Measurements from ENCODE around the gene PPP1R3E. TPM values are rescaled to one million over a fixed set of nuclear protein-coding genes. Genes with fewer than 3 reads are reported as not detected.

The PPP1R3E gene
- total RNA-seq, 4 donors from 2014 or later, result 5.4 to 6.3 (median 5.5) TPM

GRCh38 chr14:23322568-23323517 lies 20.2 kb upstream of the PPP1R3E start:
- peak overlapping the region; percentile 87 to 99 (median 94) for H3K4me3 ChIP-seq
- H3K9me3 ChIP-seq, result no peaks in the 10 kb centered on the region
- peaks cover 16 to 36% (median 27%) of the 10 kb centered on the region in 4 donors for H3K4me1 ChIP-seq
- H3K27ac ChIP-seq (replicated peaks in 1 of 4), result peak overlapping the region in 3 of 4 donors; percentile 98 to 99 (median 98)
- DNase-seq (ENCODE audit: extremely low spot score), result no peak
- no peaks in the 10 kb centered on the region for H3K27me3 ChIP-seq
- H3K36me3 ChIP-seq, result peaks cover 16 to 38% (median 32%) of the 10 kb centered on the region in 4 donors
- 42% methylated on average over 10 of the region's 10 CpGs for WGBS
- TF ChIP-seq POLR2A (IDR thresholded peaks at IDR 0.05; ENCODE audit: low read depth) (no peak), POLR2AphosphoS5 (IDR thresholded peaks at IDR 0.05) (no peak), EP300 (IDR thresholded peaks at IDR 0.05) (no peak), CTCF (IDR thresholded peaks at IDR 0.05) (no peak)
- intact Hi-C loops (cut with DNase I), result loop anchor here (5.0 kb wide), 1 partner anchor 234 kb away; the partner anchor contains the start of gene THTPA

GRCh38 chr14:23321572-23322547 lies 19.2 kb upstream of the PPP1R3E start:
- WGBS, result 1% methylated on average over 24 of the region's 64 CpGs
- no peak for DNase-seq (ENCODE audit: extremely low spot score)

GRCh38 chr14:23320584-23321571 lies 18.2 kb upstream of the PPP1R3E start, which contains the start of gene PABPN1:
Gene PABPN1, plus strand, starts transcription at chr14:23321457. Its CDS starts 13 bp downstream, at chr14:23321470.
- Histone ChIP-seq H3K27ac (replicated peaks in 1 of 4) (peak within 1 kb of the TSS; percentile 98 to 99 (median 98)), H3K27me3 (no peaks in the 10 kb centered on the region), H3K4me1 (peaks cover 16 to 36% (median 27%) of the 10 kb centered on the region in 4 donors), H3K9me3 (no peaks in the 10 kb centered on the region), H3K4me3 (peak within 1 kb of the TSS; percentile 87 to 99 (median 94)), H3K36me3 (peaks cover 16 to 36% (median 31%) of the 10 kb centered on the region in 4 donors)
- WGBS, result 7% methylated on average over 33 of the region's 63 CpGs
- peak; percentile 100 for DNase-seq (ENCODE audit: extremely low spot score)
- peak; percentile 85 to 90 for TF ChIP-seq POLR2AphosphoS5 (IDR thresholded peaks at IDR 0.05)
- TF ChIP-seq CTCF (IDR thresholded peaks at IDR 0.05), result peak in 1 of 3 experiments; percentile 8
- TF ChIP-seq POLR2A (IDR thresholded peaks at IDR 0.05; ENCODE audit: low read depth), result no peak
- TF ChIP-seq EP300 (IDR thresholded peaks at IDR 0.05), result no peak
- intact Hi-C loops (cut with DNase I), result loop anchor here (5.0 kb wide), 1 partner anchor 236 kb away; the partner anchor contains the start of gene THTPA

More at GRCh38 chr14:23321572-23322547, 19.2 kb upstream of the PPP1R3E start:
- H3K27ac ChIP-seq (replicated peaks in 1 of 4), result peak overlapping the region; percentile 98 to 99 (median 98)
- H3K4me1 ChIP-seq, result peaks cover 16 to 36% (median 27%) of the 10 kb centered on the region in 4 donors
- H3K36me3 ChIP-seq, result peaks cover 16 to 39% (median 34%) of the 10 kb centered on the region in 4 donors
- H3K9me3 ChIP-seq, result no peaks in the 10 kb centered on the region
- intact Hi-C loops (cut with DNase I), result loop anchor here (5.0 kb wide), 1 partner anchor 235 kb away; the partner anchor contains the start of gene THTPA
- TF ChIP-seq CTCF (IDR thresholded peaks at IDR 0.05), result no peak
- peak in 1 of 2 donors; percentile 7 for TF ChIP-seq POLR2AphosphoS5 (IDR thresholded peaks at IDR 0.05)
- peak overlapping the region; percentile 87 to 99 (median 94) for H3K4me3 ChIP-seq
- H3K27me3 ChIP-seq, result no peaks in the 10 kb centered on the region
